Measurements from ENCODE around the gene SPC24. TPM values are rescaled to one million over a fixed set of nuclear protein-coding genes. Genes with fewer than 3 reads are reported as not detected.

SPC24 gene
- total and polyA plus RNA-seq, 9 of the 15 experiments (the other 6 are each of a cell fraction or from before 2014, with no cell fraction given), result 18.2 to 154 (median 60.9) TPM

DNA sequence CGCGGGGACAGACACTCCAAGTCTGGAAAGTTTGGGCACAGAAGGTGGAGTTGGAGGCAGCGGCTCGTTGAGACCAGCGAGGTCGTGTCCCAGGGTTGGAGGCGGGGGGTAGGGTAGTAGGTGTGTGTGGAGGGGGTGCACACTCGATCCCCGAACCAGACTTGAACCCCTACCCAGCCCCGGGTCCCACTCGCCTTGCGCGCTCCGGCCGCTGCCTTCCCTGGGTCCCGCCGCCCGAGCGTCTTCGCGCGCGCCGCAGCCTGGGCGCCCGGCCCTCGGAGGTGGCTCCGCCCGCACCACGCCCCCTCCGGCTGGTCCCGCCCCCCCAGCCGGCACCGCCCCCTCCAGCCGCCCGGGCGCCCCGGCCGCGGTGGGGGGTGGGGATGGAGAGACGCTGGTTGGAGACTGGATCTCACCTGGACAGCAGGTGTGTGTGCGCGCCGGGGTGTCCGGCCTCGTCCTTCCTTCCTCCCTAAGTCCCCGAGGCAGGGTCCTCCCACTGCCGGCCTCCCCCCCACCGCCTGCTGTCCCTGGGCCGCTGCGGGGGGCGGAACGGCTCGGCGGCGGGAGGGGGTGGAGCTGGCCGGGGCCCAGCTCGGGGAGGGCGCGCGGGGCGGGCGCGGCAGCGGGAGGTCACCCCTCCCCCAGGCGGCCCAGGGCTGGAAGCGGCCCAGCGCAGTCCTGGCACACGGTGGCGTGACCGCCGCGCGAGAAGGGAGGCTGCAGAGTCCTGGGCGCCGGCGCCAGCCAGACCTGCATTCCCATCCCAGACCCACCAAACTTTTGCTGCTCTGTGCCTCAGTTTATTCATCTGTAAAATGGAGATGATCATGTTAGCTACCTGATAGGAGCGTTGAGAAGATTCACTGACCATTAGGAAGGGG lies 42.0 kb upstream of the SPC24 start, which contains the start of gene KANK2:
TSS of gene KANK2 (minus strand) at position 255 of the 884 bp plus-strand sequence. CDS start 3,034 bp downstream, outside the sequence.
- peak within 1 kb of the TSS; percentile 67 for H3K27ac ChIP-seq (ENCODE audit: extremely low read depth, low read depth, low read length)
- in situ Hi-C loops (cut with MboI) (no loop called here), intact Hi-C loops (cut with micrococcal nuclease) (loop anchor here (5.0 kb wide), 1 partner anchor 40 kb away; the partner anchor contains the start of gene SPC24)
- peaks cover 28% of the 10 kb centered on the region; the same call in 2 of the 3 replicates for H3K36me3 ChIP-seq (ENCODE audit: control insufficient read depth, insufficient read depth, low read length)
- H3K4me1 ChIP-seq (replicated peaks in 1 of 2; ENCODE audit: control insufficient read depth in 2 of 2, insufficient read depth in 2 of 2, low read length in 2 of 2), result peaks cover 11 to 66% of the 10 kb centered on the region in 2 experiments; a peak in 4 of 5 replicates
- 0 out of 2 replicates have a peak, but pooled peaks cover 3% of the 10 kb centered on the region for H4K20me1 ChIP-seq (replicated peaks; ENCODE audit: control insufficient read depth, insufficient read depth, low read length)
- ChIA-PET CTCF (ENCODE audit: low intra/inter-chr PET ratio) (interaction anchor here (0.5 kb wide), 1 partner anchor 249 kb away, joined by 3 read pairs; no protein-coding TSS in a partner anchor), POLR2A (interaction anchor here (0.6 to 1.2 kb wide), 7 partner anchors 10 to 76 kb away, joined by 3 to 5 read pairs (median 3); no protein-coding TSS in a partner anchor)
- ATAC-seq (peak; percentile 94), FAIRE-seq (peak; percentile 56), DNase-seq (ENCODE audit: extremely low read depth in 1 of 4, low spot score in 3 of 4) (peak; percentile 87 to 98 (median 97))
- no TSS peak for BruUV-seq (replicated peaks)
- peak within 1 kb of the TSS; percentile 59 to 93 for H3K9ac ChIP-seq (ENCODE audit: insufficient read depth in 1 of 2, low read depth in 2 of 2, low read length in 2 of 2)
- peaks cover 15% of the 10 kb centered on the region for H3K79me2 ChIP-seq (ENCODE audit: control insufficient read depth, insufficient read depth, low read length)
- H3K27me3 ChIP-seq (ENCODE audit: control insufficient read depth in 2 of 2, insufficient read depth in 2 of 2, low read length in 2 of 2), result no peaks in the 10 kb centered on the region
- WGBS (ENCODE audit: insufficient coverage, low coverage, missing lambda C conversion rate), result 0% methylated on average over 35 of the region's 78 CpGs
- peak within 1 kb of the TSS; percentile 85 for H3K4me2 ChIP-seq (ENCODE audit: insufficient read depth, low read length)
- peak within 1 kb of the TSS; percentile 91 for H2AFZ ChIP-seq (ENCODE audit: low read depth, low read length)
- H3K4me3 ChIP-seq, result peak within 1 kb of the TSS; percentile 70
- no peaks in the 10 kb centered on the region for H3K9me3 ChIP-seq (replicated peaks; ENCODE audit: control insufficient read depth, insufficient read depth, low read depth, low read length)
- no peaks in the 10 kb centered on the region for H3K9me1 ChIP-seq (ENCODE audit: control insufficient read depth, insufficient read depth, low read length)
- TF ChIP-seq, protein P1, sequence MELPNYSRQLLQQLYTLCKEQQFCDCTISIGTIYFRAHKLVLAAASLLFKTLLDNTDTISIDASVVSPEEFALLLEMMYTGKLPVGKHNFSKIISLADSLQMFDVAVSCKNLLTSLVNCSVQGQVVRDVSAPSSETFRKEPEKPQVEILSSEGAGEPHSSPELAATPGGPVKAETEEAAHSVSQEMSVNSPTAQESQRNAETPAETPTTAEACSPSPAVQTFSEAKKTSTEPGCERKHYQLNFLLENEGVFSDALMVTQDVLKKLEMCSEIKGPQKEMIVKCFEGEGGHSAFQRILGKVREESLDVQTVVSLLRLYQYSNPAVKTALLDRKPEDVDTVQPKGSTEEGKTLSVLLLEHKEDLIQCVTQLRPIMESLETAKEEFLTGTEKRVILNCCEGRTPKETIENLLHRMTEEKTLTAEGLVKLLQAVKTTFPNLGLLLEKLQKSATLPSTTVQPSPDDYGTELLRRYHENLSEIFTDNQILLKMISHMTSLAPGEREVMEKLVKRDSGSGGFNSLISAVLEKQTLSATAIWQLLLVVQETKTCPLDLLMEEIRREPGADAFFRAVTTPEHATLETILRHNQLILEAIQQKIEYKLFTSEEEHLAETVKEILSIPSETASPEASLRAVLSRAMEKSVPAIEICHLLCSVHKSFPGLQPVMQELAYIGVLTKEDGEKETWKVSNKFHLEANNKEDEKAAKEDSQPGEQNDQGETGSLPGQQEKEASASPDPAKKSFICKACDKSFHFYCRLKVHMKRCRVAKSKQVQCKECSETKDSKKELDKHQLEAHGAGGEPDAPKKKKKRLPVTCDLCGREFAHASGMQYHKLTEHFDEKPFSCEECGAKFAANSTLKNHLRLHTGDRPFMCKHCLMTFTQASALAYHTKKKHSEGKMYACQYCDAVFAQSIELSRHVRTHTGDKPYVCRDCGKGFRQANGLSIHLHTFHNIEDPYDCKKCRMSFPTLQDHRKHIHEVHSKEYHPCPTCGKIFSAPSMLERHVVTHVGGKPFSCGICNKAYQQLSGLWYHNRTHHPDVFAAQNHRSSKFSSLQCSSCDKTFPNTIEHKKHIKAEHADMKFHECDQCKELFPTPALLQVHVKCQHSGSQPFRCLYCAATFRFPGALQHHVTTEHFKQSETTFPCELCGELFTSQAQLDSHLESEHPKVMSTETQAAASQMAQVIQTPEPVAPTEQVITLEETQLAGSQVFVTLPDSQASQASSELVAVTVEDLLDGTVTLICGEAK (IDR thresholded peaks at IDR 0.05), result 0 out of 2 replicates have a peak, but pooled peaks have one; percentile 8
- TF ChIP-seq, protein P1 (CRISPR knock-in tag; IDR thresholded peaks at IDR 0.05), result no peak
- peak; percentile 57 for TF ChIP-seq ESRRA (IDR thresholded peaks at IDR 0.05; ENCODE audit: borderline replicate concordance, low read depth)
- TF ChIP-seq RBM39 (optimal IDR thresholded peaks at IDR 0.05; ENCODE audit: low read depth, low read length), result no peak
- TF ChIP-seq TAF1 (IDR thresholded peaks at IDR 0.05; ENCODE audit: control insufficient read depth, extremely low read depth, insufficient read depth, low read length, severe bottlenecking), result peak; percentile 42
- 0 out of 2 replicates have a peak, but pooled peaks have one; percentile 17 for TF ChIP-seq ZKSCAN1 (IDR thresholded peaks at IDR 0.05; ENCODE audit: low read depth, low read length)
- no peak for TF ChIP-seq CHD1 (IDR thresholded peaks at IDR 0.05; ENCODE audit: low read length)
- peak; percentile 25 to 43; a peak in 3 of 4 replicates for TF ChIP-seq NRF1 (conservative IDR thresholded peaks at IDR 0.05 in 1 of 2, IDR thresholded peaks at IDR 0.05 in 1 of 2)
- TF ChIP-seq, protein P2, sequence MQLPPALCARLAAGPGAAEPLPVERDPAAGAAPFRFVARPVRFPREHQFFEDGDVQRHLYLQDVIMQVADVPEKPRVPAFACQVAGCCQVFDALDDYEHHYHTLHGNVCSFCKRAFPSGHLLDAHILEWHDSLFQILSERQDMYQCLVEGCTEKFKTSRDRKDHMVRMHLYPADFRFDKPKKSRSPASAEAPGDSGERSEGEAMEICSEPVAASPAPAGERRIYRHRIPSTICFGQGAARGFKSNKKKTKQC (CRISPR knock-in tag; IDR thresholded peaks at IDR 0.05), result 0 out of 2 replicates have a peak, but pooled peaks have one; percentile 29
- peak; percentile 68; the same call in 1 of the 2 replicates for TF ChIP-seq PHF8 (IDR thresholded peaks at IDR 0.05; ENCODE audit: borderline replicate concordance, low read length)
